H1 (cell line): Measurements from ENCODE around the gene TMEM150B. TPM values are rescaled to one million over a fixed set of nuclear protein-coding genes. Genes with fewer than 3 reads are reported as not detected.

Source experiments
- RAD21 ChIP-seq, 2 experiments: IDR thresholded peaks in 1 of 2; conservative IDR thresholded peaks in 1 of 2; 2 replicates each; pipeline ENCODE4 v1.6.1; 2011; ENCODE audit warnings: low read depth in 2 of 2, low read length in 2 of 2, improper control_type of control experiment in 1 of 2, inconsistent platforms in 1 of 2, mild to moderate bottlenecking in 1 of 2, moderate library complexity in 1 of 2
- SP4 ChIP-seq: IDR thresholded peaks from 2 replicates; pipeline ENCODE4 v1.6.1; 2012; ENCODE audit warnings: low read length, inconsistent platforms
- polyA plus RNA-seq, 7 experiments: library from polyadenylated mRNA; depleted of rRNA in 3 of 7; stranded (reverse) in 5 of 7; unstranded in 2 of 7; fragments of >200 nt in 5 of 7; fragments of 200-250 nt in 2 of 7; gene quantifications; 1 replicate in 5 of 7; 2 replicates in 1 of 7; 4 replicates in 1 of 7; pipeline versions ENCODE4 v1.2.1 to v1.2.3, GENCODE V29; 2011 to 2013; ENCODE audit warnings: missing spikeins in 2 of 7, mixed read lengths in 2 of 7
- total RNA-seq: library from RNA; stranded (reverse); fragmentation: NEBNext Ultra II Directional; extraction: Animal tissue kit (Norgen Biotek cat#: 25700); gene quantifications from 2 replicates; pipeline ENCODE4 v1.2.1, GENCODE V29; 2021

The TMEM150B gene
- total and polyA plus RNA-seq, 2 of the 8 experiments (the other 6 are each of a cell fraction or from before 2014, with no cell fraction given), result 0.41 to 0.91 TPM

GRCh38 chr19:55265173-55265572, 60.0 kb downstream of the TMEM150B start (continued):
- TF ChIP-seq SP4, result no peak
- no peak for TF ChIP-seq RAD21 (IDR thresholded peaks at IDR 0.05 in 1 of 2, conservative IDR thresholded peaks at IDR 0.05 in 1 of 2; ENCODE audit: low read depth in 2 of 2, low read length in 2 of 2)
